GM23338 (cell line): Measurements from ENCODE around the gene MANBA. TPM values are rescaled to one million over a fixed set of nuclear protein-coding genes. Genes with fewer than 3 reads are reported as not detected.

Experiments used
- ATAC-seq: fragments of 200-7000 bp; cut with Tn5 transposase; 3 replicates; pipeline ENCODE4 v1.9.1; 2020
- DNase-seq: peaks from one replicate; pipeline ENCODE4 v3.0.0-alpha.2; 2015; ENCODE audit warnings: low spot score
- H2AFZ ChIP-seq: fragments of 200-600 bp; sonication (generic); 2 replicates; pipeline ENCODE4 v1.8.0; 2016; ENCODE audit warnings: antibody characterized with exemption, mild to moderate bottlenecking, moderate library complexity
- H3F3A ChIP-seq: fragments of 200-600 bp; sonication (generic); replicated peaks from 2 replicates; pipeline ENCODE4 v1.8.0; 2017; ENCODE audit warnings: antibody characterized with exemption, mixed run types, low read depth
- H3K27ac ChIP-seq: fragments of 200-600 bp; sonication (generic); 2 replicates; pipeline ENCODE4 v1.6.1; 2016; ENCODE audit warnings: low read depth
- H3K27me3 ChIP-seq: fragments of 200-600 bp; sonication (generic); 2 replicates; pipeline ENCODE4 v1.8.0; 2016; ENCODE audit warnings: mild to moderate bottlenecking, mixed run types, moderate library complexity; ENCODE audit not compliant: insufficient read depth
- H3K36me3 ChIP-seq: fragments of 200-600 bp; sonication (generic); 2 replicates; pipeline ENCODE4 v1.8.0; 2016; ENCODE audit warnings: mild to moderate bottlenecking; ENCODE audit not compliant: insufficient read depth
- H3K4me1 ChIP-seq: fragments of 200-600 bp; sonication (generic); 2 replicates; pipeline ENCODE4 v1.8.0; 2016; ENCODE audit warnings: mild to moderate bottlenecking, moderate library complexity; ENCODE audit not compliant: insufficient read depth
- H3K4me2 ChIP-seq: fragments of 200-600 bp; sonication (generic); 2 replicates; pipeline ENCODE4 v1.7.1; 2017; ENCODE audit warnings: mixed run types
- H3K4me3 ChIP-seq: fragments of 200-600 bp; sonication (generic); 2 replicates; pipeline ENCODE4 v1.6.1; 2016; ENCODE audit warnings: mixed run types
- H3K79me2 ChIP-seq: fragments of 200-600 bp; sonication (generic); replicated peaks from 2 replicates; pipeline ENCODE4 v1.8.0; 2017; ENCODE audit warnings: mild to moderate bottlenecking; ENCODE audit not compliant: insufficient read depth
- H3K9me2 ChIP-seq: fragments of 200-600 bp; sonication (generic); 2 replicates; pipeline ENCODE4 v1.8.0; 2017; ENCODE audit not compliant: insufficient read depth
- H4K20me1 ChIP-seq: fragments of 200-600 bp; sonication (generic); replicated peaks from 2 replicates; pipeline ENCODE4 v1.8.0; 2017; ENCODE audit warnings: mild to moderate bottlenecking; ENCODE audit not compliant: insufficient read depth
- H3K27ac Mint-ChIP-seq: 2 replicates; pipeline ENCODE4 v1.8.0; 2020; ENCODE audit warnings: inconsistent platforms, mild to moderate bottlenecking, moderate library complexity, mixed read lengths
- H3K27me3 Mint-ChIP-seq: 3 replicates; pipeline ENCODE4 v1.8.0; 2022; ENCODE audit warnings: low read depth, mild to moderate bottlenecking, moderate library complexity, mixed read lengths, inconsistent platforms; ENCODE audit not compliant: insufficient read depth, poor library complexity
- H3K36me3 Mint-ChIP-seq: 3 replicates; pipeline ENCODE4 v1.8.0; 2021; ENCODE audit warnings: low read depth, mild to moderate bottlenecking, inconsistent platforms, moderate library complexity, mixed read lengths
- H3K4me1 Mint-ChIP-seq: 3 replicates; pipeline ENCODE4 v1.8.0; 2020; ENCODE audit warnings: mild to moderate bottlenecking, inconsistent platforms, mixed read lengths
- H3K4me3 Mint-ChIP-seq: 3 replicates; pipeline ENCODE4 v1.8.0; 2021; ENCODE audit warnings: moderate library complexity, mild to moderate bottlenecking, inconsistent platforms, mixed read lengths
- H3K9me3 Mint-ChIP-seq: 3 replicates; pipeline ENCODE4 v1.8.0; 2020; ENCODE audit warnings: moderate library complexity, mild to moderate bottlenecking, inconsistent platforms, mixed read lengths
- CREB1 ChIP-seq: fragments of 250-450 bp; sonication (Bioruptor Pico); IDR thresholded peaks from 2 replicates; pipeline ENCODE4 v1.5.0; 2020; ENCODE audit warnings: low read depth, mild to moderate bottlenecking, moderate library complexity
- EZH2 ChIP-seq: fragments of 200-600 bp; sonication (generic); IDR thresholded peaks from one replicate; pipeline ENCODE4 v1.8.0; 2017; ENCODE audit warnings: antibody characterized with exemption, mild to moderate bottlenecking, low read depth; ENCODE audit not compliant: unreplicated experiment
- NANOG ChIP-seq: IDR thresholded peaks from 2 replicates; pipeline ENCODE4 v1.6.1; 2016; ENCODE audit warnings: antibody characterized with exemption, borderline replicate concordance
- STAT1 ChIP-seq: IDR thresholded peaks from one replicate; pipeline ENCODE4 v1.6.1; 2016; ENCODE audit warnings: antibody characterized with exemption; ENCODE audit not compliant: unreplicated experiment
- ZNF331 ChIP-seq: fragments of 250-450 bp; sonication (Bioruptor Pico); IDR thresholded peaks from 2 replicates; pipeline ENCODE4 v1.5.0; 2020; ENCODE audit warnings: low read depth, mild to moderate bottlenecking, moderate library complexity
- polyA plus RNA-seq: library from polyadenylated mRNA; unstranded; fragments of >200 nt; fragmentation: Nextera tagmentation; extraction: Ambion mirVana; gene quantifications from 2 replicates; pipeline ENCODE4 v1.2.1, GENCODE V29; 2016
- total RNA-seq: library from RNA; depleted of rRNA; stranded (reverse); fragments of >200 nt; shearing (Covaris generic); gene quantifications from 2 replicates; pipeline ENCODE4 v1.2.3, GENCODE V29; 2014
- TF ChIP-seq, protein P1 (sequence below): fragments of 250-450 bp; sonication (Bioruptor Pico); IDR thresholded peaks from 2 replicates; pipeline ENCODE4 v1.5.0; 2020; ENCODE audit warnings: mild to moderate bottlenecking, moderate library complexity
- TF ChIP-seq, protein P2 (sequence below), 2 experiments: fragments of 200-600 bp in 1 of 2; sonication (generic) in 1 of 2; conservative IDR thresholded peaks; 2 replicates each; pipeline versions ENCODE4 v1.5.1 to v1.6.1; 2016 to 2017; ENCODE audit warnings: antibody characterized with exemption in 2 of 2, low read depth in 2 of 2, mild to moderate bottlenecking in 2 of 2, moderate library complexity in 1 of 2
- TF ChIP-seq, protein P3 (sequence below): IDR thresholded peaks from 2 replicates; pipeline ENCODE4 v1.6.1; 2016; ENCODE audit warnings: antibody characterized with exemption
- TF ChIP-seq, protein P4 (sequence below): IDR thresholded peaks from one replicate; pipeline ENCODE4 v1.6.1; 2018; ENCODE audit warnings: antibody characterized with exemption; ENCODE audit not compliant: unreplicated experiment

MANBA gene
- total and polyA plus RNA-seq, 2 experiments from 2014 or later = 13.2 to 54.3 TPM

DNA sequence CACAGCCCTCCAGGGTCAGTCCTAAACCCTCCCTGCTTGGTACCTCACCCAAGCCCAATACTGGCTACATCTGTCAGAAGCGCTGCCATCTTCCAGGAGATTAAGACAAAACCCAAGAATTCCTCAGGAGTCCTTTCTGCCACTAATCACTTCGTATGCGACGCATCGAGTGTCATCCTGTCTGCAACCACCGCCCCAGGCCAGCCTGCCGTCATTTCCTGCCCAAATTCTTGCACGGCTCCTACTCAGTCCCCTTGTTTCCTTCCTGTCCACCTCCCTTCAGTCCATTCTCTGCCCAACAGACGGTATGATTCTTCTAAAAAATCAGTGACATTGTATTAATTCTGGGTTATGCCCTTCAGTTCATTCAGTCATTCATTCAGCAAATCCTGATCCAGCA lies 146.0 kb downstream of the MANBA start (continued):
- TF ChIP-seq, protein P1, sequence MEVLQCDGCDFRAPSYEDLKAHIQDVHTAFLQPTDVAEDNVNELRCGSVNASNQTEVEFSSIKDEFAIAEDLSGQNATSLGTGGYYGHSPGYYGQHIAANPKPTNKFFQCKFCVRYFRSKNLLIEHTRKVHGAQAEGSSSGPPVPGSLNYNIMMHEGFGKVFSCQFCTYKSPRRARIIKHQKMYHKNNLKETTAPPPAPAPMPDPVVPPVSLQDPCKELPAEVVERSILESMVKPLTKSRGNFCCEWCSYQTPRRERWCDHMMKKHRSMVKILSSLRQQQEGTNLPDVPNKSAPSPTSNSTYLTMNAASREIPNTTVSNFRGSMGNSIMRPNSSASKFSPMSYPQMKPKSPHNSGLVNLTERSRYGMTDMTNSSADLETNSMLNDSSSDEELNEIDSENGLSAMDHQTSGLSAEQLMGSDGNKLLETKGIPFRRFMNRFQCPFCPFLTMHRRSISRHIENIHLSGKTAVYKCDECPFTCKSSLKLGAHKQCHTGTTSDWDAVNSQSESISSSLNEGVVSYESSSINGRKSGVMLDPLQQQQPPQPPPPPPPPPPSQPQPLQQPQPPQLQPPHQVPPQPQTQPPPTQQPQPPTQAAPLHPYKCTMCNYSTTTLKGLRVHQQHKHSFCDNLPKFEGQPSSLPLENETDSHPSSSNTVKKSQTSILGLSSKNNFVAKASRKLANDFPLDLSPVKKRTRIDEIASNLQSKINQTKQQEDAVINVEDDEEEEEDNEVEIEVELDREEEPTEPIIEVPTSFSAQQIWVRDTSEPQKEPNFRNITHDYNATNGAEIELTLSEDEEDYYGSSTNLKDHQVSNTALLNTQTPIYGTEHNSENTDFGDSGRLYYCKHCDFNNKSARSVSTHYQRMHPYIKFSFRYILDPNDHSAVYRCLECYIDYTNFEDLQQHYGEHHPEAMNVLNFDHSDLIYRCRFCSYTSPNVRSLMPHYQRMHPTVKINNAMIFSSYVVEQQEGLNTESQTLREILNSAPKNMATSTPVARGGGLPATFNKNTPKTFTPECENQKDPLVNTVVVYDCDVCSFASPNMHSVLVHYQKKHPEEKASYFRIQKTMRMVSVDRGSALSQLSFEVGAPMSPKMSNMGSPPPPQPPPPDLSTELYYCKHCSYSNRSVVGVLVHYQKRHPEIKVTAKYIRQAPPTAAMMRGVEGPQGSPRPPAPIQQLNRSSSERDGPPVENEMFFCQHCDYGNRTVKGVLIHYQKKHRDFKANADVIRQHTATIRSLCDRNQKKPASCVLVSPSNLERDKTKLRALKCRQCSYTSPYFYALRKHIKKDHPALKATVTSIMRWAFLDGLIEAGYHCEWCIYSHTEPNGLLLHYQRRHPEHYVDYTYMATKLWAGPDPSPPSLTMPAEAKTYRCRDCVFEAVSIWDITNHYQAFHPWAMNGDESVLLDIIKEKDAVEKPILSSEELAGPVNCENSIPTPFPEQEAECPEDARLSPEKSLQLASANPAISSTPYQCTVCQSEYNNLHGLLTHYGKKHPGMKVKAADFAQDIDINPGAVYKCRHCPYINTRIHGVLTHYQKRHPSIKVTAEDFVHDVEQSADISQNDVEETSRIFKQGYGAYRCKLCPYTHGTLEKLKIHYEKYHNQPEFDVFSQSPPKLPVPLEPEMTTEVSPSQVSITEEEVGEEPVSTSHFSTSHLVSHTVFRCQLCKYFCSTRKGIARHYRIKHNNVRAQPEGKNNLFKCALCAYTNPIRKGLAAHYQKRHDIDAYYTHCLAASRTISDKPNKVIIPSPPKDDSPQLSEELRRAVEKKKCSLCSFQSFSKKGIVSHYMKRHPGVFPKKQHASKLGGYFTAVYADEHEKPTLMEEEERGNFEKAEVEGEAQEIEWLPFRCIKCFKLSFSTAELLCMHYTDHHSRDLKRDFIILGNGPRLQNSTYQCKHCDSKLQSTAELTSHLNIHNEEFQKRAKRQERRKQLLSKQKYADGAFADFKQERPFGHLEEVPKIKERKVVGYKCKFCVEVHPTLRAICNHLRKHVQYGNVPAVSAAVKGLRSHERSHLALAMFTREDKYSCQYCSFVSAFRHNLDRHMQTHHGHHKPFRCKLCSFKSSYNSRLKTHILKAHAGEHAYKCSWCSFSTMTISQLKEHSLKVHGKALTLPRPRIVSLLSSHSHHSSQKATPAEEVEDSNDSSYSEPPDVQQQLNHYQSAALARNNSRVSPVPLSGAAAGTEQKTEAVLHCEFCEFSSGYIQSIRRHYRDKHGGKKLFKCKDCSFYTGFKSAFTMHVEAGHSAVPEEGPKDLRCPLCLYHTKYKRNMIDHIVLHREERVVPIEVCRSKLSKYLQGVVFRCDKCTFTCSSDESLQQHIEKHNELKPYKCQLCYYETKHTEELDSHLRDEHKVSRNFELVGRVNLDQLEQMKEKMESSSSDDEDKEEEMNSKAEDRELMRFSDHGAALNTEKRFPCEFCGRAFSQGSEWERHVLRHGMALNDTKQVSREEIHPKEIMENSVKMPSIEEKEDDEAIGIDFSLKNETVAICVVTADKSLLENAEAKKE = no peak
- TF ChIP-seq, protein P2, sequence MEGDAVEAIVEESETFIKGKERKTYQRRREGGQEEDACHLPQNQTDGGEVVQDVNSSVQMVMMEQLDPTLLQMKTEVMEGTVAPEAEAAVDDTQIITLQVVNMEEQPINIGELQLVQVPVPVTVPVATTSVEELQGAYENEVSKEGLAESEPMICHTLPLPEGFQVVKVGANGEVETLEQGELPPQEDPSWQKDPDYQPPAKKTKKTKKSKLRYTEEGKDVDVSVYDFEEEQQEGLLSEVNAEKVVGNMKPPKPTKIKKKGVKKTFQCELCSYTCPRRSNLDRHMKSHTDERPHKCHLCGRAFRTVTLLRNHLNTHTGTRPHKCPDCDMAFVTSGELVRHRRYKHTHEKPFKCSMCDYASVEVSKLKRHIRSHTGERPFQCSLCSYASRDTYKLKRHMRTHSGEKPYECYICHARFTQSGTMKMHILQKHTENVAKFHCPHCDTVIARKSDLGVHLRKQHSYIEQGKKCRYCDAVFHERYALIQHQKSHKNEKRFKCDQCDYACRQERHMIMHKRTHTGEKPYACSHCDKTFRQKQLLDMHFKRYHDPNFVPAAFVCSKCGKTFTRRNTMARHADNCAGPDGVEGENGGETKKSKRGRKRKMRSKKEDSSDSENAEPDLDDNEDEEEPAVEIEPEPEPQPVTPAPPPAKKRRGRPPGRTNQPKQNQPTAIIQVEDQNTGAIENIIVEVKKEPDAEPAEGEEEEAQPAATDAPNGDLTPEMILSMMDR (conservative IDR thresholded peaks at IDR 0.05; ENCODE audit: low read depth in 2 of 2) = no peak
- TF ChIP-seq ZNF331 (CRISPR knock-in tag) (no peak), STAT1 (no peak)
- TF ChIP-seq, protein P3, sequence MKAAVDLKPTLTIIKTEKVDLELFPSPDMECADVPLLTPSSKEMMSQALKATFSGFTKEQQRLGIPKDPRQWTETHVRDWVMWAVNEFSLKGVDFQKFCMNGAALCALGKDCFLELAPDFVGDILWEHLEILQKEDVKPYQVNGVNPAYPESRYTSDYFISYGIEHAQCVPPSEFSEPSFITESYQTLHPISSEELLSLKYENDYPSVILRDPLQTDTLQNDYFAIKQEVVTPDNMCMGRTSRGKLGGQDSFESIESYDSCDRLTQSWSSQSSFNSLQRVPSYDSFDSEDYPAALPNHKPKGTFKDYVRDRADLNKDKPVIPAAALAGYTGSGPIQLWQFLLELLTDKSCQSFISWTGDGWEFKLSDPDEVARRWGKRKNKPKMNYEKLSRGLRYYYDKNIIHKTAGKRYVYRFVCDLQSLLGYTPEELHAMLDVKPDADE = no peak

DNA sequence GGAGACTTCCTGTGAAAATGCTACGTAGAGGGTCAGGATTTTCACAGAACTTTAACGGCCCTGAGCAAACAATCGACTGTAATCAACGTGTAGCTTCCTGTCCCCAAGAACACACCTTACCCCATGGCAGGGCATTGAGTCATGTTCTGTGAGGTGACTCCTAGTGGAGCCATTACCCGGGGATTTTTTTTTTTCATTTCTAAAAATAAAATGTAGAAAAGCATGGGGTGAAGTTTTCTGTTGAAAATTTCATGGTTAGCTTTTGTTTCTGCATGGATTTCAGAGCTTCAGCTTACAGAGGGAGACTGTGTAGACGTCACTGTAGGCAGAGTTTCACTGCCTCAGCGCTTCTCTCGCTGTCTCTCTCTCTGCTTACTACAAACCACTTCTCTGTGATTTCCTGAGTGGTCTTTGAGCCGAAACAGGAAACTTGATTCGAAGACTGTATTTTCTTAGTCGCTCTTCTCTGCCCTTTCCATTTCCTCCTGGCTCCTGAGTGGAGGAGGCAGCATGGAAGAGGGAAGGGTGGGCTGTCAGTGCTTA lies 147.9 kb downstream of the MANBA start:
- H3K27ac ChIP-seq = no peak overlapping the region
- H2AFZ ChIP-seq = no peak overlapping the region
- H4K20me1 ChIP-seq = no peaks in the 10 kb centered on the region
- no peaks in the 10 kb centered on the region for H3F3A ChIP-seq
- no peaks in the 10 kb centered on the region for H3K36me3 ChIP-seq
- DNase-seq (no peak), ATAC-seq (no peak)
- Mint-ChIP-seq H3K27me3 (peaks cover 2% of the 10 kb centered on the region), H3K36me3 (peaks cover 6% of the 10 kb centered on the region; the same call in 2 of the 3 replicates), H3K27ac (no peak overlapping the region; the same call in 1 of the 2 replicates), H3K4me1 (peaks cover 32% of the 10 kb centered on the region), H3K4me3 (no peak overlapping the region), H3K9me3 (no peaks in the 10 kb centered on the region)
- no peak overlapping the region for H3K4me3 ChIP-seq
- H3K27me3 ChIP-seq = no peaks in the 10 kb centered on the region
- H3K79me2 ChIP-seq = no peaks in the 10 kb centered on the region
- H3K4me2 ChIP-seq = no peak overlapping the region
- peaks cover 21% of the 10 kb centered on the region for H3K4me1 ChIP-seq
- H3K9me2 ChIP-seq = no peaks in the 10 kb centered on the region
- TF ChIP-seq, protein P2 (conservative IDR thresholded peaks at IDR 0.05; ENCODE audit: low read depth in 2 of 2) = no peak
- TF ChIP-seq, protein P4, sequence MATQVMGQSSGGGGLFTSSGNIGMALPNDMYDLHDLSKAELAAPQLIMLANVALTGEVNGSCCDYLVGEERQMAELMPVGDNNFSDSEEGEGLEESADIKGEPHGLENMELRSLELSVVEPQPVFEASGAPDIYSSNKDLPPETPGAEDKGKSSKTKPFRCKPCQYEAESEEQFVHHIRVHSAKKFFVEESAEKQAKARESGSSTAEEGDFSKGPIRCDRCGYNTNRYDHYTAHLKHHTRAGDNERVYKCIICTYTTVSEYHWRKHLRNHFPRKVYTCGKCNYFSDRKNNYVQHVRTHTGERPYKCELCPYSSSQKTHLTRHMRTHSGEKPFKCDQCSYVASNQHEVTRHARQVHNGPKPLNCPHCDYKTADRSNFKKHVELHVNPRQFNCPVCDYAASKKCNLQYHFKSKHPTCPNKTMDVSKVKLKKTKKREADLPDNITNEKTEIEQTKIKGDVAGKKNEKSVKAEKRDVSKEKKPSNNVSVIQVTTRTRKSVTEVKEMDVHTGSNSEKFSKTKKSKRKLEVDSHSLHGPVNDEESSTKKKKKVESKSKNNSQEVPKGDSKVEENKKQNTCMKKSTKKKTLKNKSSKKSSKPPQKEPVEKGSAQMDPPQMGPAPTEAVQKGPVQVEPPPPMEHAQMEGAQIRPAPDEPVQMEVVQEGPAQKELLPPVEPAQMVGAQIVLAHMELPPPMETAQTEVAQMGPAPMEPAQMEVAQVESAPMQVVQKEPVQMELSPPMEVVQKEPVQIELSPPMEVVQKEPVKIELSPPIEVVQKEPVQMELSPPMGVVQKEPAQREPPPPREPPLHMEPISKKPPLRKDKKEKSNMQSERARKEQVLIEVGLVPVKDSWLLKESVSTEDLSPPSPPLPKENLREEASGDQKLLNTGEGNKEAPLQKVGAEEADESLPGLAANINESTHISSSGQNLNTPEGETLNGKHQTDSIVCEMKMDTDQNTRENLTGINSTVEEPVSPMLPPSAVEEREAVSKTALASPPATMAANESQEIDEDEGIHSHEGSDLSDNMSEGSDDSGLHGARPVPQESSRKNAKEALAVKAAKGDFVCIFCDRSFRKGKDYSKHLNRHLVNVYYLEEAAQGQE = no peak
- no peak for TF ChIP-seq STAT1
- TF ChIP-seq NANOG = no peak
- no peak for TF ChIP-seq CREB1 (CRISPR knock-in tag)
- no peak for TF ChIP-seq EZH2
